ENCODE measurements around the gene TP53I3. TPM values are rescaled to one million over a fixed set of nuclear protein-coding genes. Genes with fewer than 3 reads are reported as not detected.
"Not testable (repeated sequence)": the region's sequence is repeated elsewhere in the genome, so short reads cannot be mapped to it uniquely, and the experiment has no call there.

TP53I3 gene
- total RNA-seq, 4 donors from 2014 or later, result 6.7 to 15.5 (median 12.3) TPM

GRCh38 chr2:24046930-24047702, 37.5 kb downstream of the TP53I3 start, which contains the start of gene WDCP:
WDCP (minus strand) TSS chr2:24047391; CDS start chr2:24039494, 7,897 bp downstream.
- DNase-seq (ENCODE audit: low spot score in 2 of 2), result peak; percentile 98
- H3K27ac ChIP-seq, result no peak within 1 kb of the TSS
- H3K9me3 ChIP-seq, result no peaks in the 10 kb centered on the region
- H3K36me3 ChIP-seq, result no peaks in the 10 kb centered on the region
- under 1% methylated on average over 38 of the region's 38 CpGs for WGBS
- TF ChIP-seq EP300 (IDR thresholded peaks at IDR 0.05) (no peak), POLR2A (IDR thresholded peaks at IDR 0.05) (peak in 1 of 2 donors; percentile 43)
- peak within 1 kb of the TSS; percentile 67 for H3K4me3 ChIP-seq
- H3K4me1 ChIP-seq, result peaks cover 33% of the 10 kb centered on the region
- H3K27me3 ChIP-seq, result no peaks in the 10 kb centered on the region

GRCh38 chr2:24046599-24046929, 38.1 kb downstream of the TP53I3 start:
- no peaks in the 10 kb centered on the region for H3K36me3 ChIP-seq
- DNase-seq (ENCODE audit: low spot score in 2 of 2), result no peak
- H3K4me1 ChIP-seq, result peaks cover 33% of the 10 kb centered on the region
- 3% methylated on average over 2 of the region's 2 CpGs for WGBS
- H3K27me3 ChIP-seq, result no peaks in the 10 kb centered on the region
- peak overlapping the region; percentile 67 for H3K4me3 ChIP-seq
- TF ChIP-seq CTCF (IDR thresholded peaks at IDR 0.05) (no peak), POLR2AphosphoS5 (IDR thresholded peaks at IDR 0.05) (no peak), POLR2A (IDR thresholded peaks at IDR 0.05) (no peak), EP300 (IDR thresholded peaks at IDR 0.05) (no peak)
- H3K9me3 ChIP-seq, result no peaks in the 10 kb centered on the region
- no peak overlapping the region for H3K27ac ChIP-seq

- Histone ChIP-seq H3K9me3 (no peaks in the 10 kb centered on the region), H3K36me3 (no peaks in the 10 kb centered on the region), H3K27me3 (no peaks in the 10 kb centered on the region), H3K4me1 (peaks cover 33% of the 10 kb centered on the region), H3K4me3 (peak overlapping the region; percentile 67), H3K27ac (no peak overlapping the region)
- WGBS, result 79% methylated on average over 11 of the region's 11 CpGs
- no peak for TF ChIP-seq CTCF (IDR thresholded peaks at IDR 0.05)
- TF ChIP-seq POLR2A (IDR thresholded peaks at IDR 0.05), result no peak
- no peak for TF ChIP-seq EP300 (IDR thresholded peaks at IDR 0.05)
- no peak for TF ChIP-seq POLR2AphosphoS5 (IDR thresholded peaks at IDR 0.05)
- no peak for DNase-seq (ENCODE audit: low spot score in 2 of 2)
These were observed 38.8 kb downstream of the TP53I3 start for GRCh38 chr2:24045511-24046508.

GRCh38 chr2:24043133-24043532, 41.5 kb downstream of the TP53I3 start:
- H3K27me3 ChIP-seq; H3K27ac ChIP-seq; H3K9me3 ChIP-seq; H3K4me3 ChIP-seq; DNase-seq (ENCODE audit: low spot score in 2 of 2): not testable (repeated sequence)
- Histone ChIP-seq H3K4me1 (peaks cover 11% of the 10 kb centered on the region), H3K36me3 (peaks cover 12% of the 10 kb centered on the region)
- WGBS, result 89% methylated on average over 6 of the region's 6 CpGs

GRCh38 chr2:24040511-24040910, 44.1 kb downstream of the TP53I3 start:
- no peaks in the 10 kb centered on the region for H3K27me3 ChIP-seq
- 92% methylated on average over 4 of the region's 4 CpGs for WGBS

More at GRCh38 chr2:24040511-24040910, 44.1 kb downstream of the TP53I3 start:
- H3K4me3 ChIP-seq, result no peak overlapping the region
- no peaks in the 10 kb centered on the region for H3K4me1 ChIP-seq
- TF ChIP-seq POLR2A (IDR thresholded peaks at IDR 0.05) (no peak), CTCF (IDR thresholded peaks at IDR 0.05) (no peak), EP300 (IDR thresholded peaks at IDR 0.05) (no peak), POLR2AphosphoS5 (IDR thresholded peaks at IDR 0.05) (no peak)
- H3K27ac ChIP-seq, result no peak overlapping the region
- peaks cover 21% of the 10 kb centered on the region for H3K36me3 ChIP-seq
- DNase-seq (ENCODE audit: low spot score in 2 of 2), result no peak
- no peaks in the 10 kb centered on the region for H3K9me3 ChIP-seq
